Stimulated activated CD4-positive, alpha-beta T cell treated with anti-CD3 and anti-CD28 coated beads, Interleukin-1b, Interleukin-23, amount 100 ng/mL, for 1 hour (primary cell): ENCODE data around the gene PTPMT1.

Source experiments
- DNase-seq, 2 donors: peaks; one replicate each; pipeline ENCODE4 v3.0.0-alpha.2; 2020; ENCODE audit warnings: low read depth in 2 of 2

Gene PTPMT1

GRCh38 chr11:47578524-47579494 lies 13.4 kb downstream of the PTPMT1 start, which contains the start of the genes KBTBD4 and NDUFS3:
TSS of gene KBTBD4 (minus strand) at chr11:47578970. CDS start at chr11:47578951, 19 bp downstream.
TSS of gene NDUFS3 (plus strand) at chr11:47579074. CDS start at chr11:47579092, 18 bp downstream.
- DNase-seq = peak; percentile 73 to 85

- DNase-seq = no peak
Observed at GRCh38 chr11:47583844-47584243, 18.4 kb downstream of the PTPMT1 start.

- no peak for DNase-seq
Observed at GRCh38 chr11:47586098-47586855, 20.9 kb downstream of the PTPMT1 start, which contains the start of gene FAM180B. TSS of gene FAM180B (plus strand) at chr11:47586678. CDS start at chr11:47586769, 91 bp downstream.

- DNase-seq = no peak
Observed at GRCh38 chr11:47587039-47587716, 21.8 kb downstream of the PTPMT1 start.

- DNase-seq = no peak
Observed at GRCh38 chr11:47587723-47588326, 22.4 kb downstream of the PTPMT1 start.

- no peak for DNase-seq
Observed at GRCh38 chr11:47589118-47589517, 23.7 kb downstream of the PTPMT1 start.

- no peak for DNase-seq
Observed at GRCh38 chr11:47589584-47589976, 24.2 kb downstream of the PTPMT1 start.

- no peak for DNase-seq
Observed at GRCh38 chr11:47589977-47590861, 24.8 kb downstream of the PTPMT1 start.

- DNase-seq = no peak
Observed at GRCh38 chr11:47591764-47592163, 26.4 kb downstream of the PTPMT1 start.

GRCh38 chr11:47592251-47592650 lies 26.9 kb downstream of the PTPMT1 start:
- no peak for DNase-seq

- no peak for DNase-seq
Observed at GRCh38 chr11:47592970-47593369, 27.6 kb downstream of the PTPMT1 start.

GRCh38 chr11:47593492-47593933 lies 28.1 kb downstream of the PTPMT1 start:
- no peak for DNase-seq

- no peak for DNase-seq
Observed at GRCh38 chr11:47593934-47594855, 28.8 kb downstream of the PTPMT1 start, which contains the start of gene C1QTNF4. TSS of gene C1QTNF4 (minus strand) at chr11:47594411. CDS start at chr11:47590810, 3,601 bp downstream.

GRCh38 chr11:47595029-47595428 lies 29.6 kb downstream of the PTPMT1 start:
- no peak for DNase-seq

- no peak for DNase-seq
Observed at GRCh38 chr11:47595967-47596366, 30.6 kb downstream of the PTPMT1 start.

- no peak for DNase-seq
Observed at GRCh38 chr11:47599902-47600301, 34.5 kb downstream of the PTPMT1 start.

- DNase-seq = no peak
Observed at GRCh38 chr11:47603295-47603694, 37.9 kb downstream of the PTPMT1 start.

GRCh38 chr11:47605921-47606320 lies 40.5 kb downstream of the PTPMT1 start:
- no peak for DNase-seq

- DNase-seq = no peak
Observed at GRCh38 chr11:47606731-47607130, 41.3 kb downstream of the PTPMT1 start.
